Epithelial cell of prostate (primary cell): ENCODE measurements around the gene SKA3.

Experiments used
- DNase-seq: peaks from one replicate; pipeline ENCODE4 v3.0.0-alpha.2; 2011; ENCODE audit warnings: low read depth, low spot score
- H3K27ac ChIP-seq: fragments of 450-650 bp; 2 replicates; pipeline ENCODE4 v1.5.1; 2017; ENCODE audit warnings: mild to moderate bottlenecking

SKA3 gene

GRCh38 chr13:21118180-21118579, 58.2 kb downstream of the SKA3 start:
- no peak overlapping the region for H3K27ac ChIP-seq

DNA sequence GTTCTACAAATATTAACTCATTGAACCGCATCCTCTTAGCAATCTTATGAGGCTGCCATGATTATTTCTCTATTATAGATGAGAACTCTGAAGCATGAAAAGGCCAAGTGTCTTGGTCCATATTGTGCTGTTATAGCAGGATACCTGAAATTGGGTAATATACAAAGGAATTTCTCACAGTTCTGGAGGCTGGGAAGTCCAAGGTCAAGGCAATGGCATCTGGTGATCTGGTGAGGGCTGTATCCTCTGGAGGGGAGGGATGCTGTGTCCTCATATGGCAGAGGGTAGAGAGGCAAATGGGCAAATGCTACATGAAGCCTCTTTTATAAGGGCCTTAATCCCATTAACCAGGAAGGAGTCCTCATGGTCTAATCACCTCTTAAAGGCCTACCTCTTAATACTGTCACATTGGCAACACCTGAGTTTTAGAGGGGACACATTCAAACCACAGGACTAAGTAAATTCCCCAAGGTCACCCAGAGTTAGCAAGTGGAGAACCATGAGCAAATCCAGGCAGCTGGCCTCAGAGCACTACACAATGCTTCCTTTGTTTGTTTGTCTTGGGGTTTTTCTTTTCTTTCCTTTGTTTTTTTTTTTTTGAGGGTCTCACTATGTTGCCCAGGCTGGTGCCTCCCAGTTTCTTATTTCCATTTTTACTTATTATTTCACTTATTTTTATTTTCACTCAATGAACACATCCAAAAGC, 59.1 kb downstream of the SKA3 start:
- no peak for DNase-seq
- H3K27ac ChIP-seq = no peak overlapping the region

More at GRCh38 chr13:21118180-21118579, 58.2 kb downstream of the SKA3 start:
- DNase-seq = no peak

GRCh38 chr13:21116141-21116540, 60.2 kb downstream of the SKA3 start:
- DNase-seq = no peak
- H3K27ac ChIP-seq = no peak overlapping the region

DNA sequence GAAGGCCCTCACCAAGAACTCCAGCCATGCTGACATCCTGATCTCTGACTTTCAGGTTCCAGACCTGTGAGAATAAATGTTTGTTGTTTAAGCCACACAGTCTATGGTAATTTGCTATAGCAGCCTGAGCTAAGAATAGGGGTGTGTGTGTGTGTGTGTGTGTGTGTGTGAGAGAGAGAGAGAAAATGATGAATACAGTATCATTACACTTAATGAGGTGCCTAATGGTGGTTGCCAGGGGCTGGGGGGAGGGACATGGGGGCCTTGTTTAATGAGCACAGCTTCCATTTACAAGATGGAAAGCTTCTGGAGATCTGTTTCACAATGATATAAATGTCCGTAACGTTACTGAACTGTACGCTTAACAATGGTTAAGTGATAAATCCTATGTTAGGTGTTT, 61.1 kb downstream of the SKA3 start:
- DNase-seq = no peak

DNA sequence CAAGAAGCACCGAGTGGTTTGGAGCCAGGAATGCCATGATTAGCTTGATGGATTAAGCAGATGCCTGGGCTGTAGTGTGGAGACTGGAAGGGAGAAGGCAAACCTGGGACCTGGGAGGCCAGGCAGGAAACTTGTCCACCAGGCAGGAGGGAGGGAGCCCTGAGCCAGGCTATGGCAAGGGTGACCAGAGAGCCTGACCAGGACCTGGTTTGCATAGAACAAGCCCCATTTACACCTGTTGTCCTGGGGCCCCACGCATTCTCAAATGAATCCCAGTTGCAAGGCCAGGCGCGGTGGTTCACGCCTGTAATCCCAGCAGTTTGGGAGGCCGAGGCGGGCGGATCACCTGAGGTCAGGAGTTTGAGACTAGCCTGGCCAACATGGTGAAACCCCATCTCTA, 64.8 kb downstream of the SKA3 start:
- DNase-seq = no peak
- H3K27ac ChIP-seq = no peak overlapping the region

More for the DNA sequence above, 61.1 kb downstream of the SKA3 start:
- H3K27ac ChIP-seq = no peak overlapping the region

- no peak overlapping the region for H3K27ac ChIP-seq
- DNase-seq = no peak
Measured at GRCh38 chr13:21109168-21109567, 67.2 kb downstream of the SKA3 start.

GRCh38 chr13:21106089-21106488, 70.3 kb downstream of the SKA3 start:
- no peak overlapping the region for H3K27ac ChIP-seq
- DNase-seq = no peak

DNA sequence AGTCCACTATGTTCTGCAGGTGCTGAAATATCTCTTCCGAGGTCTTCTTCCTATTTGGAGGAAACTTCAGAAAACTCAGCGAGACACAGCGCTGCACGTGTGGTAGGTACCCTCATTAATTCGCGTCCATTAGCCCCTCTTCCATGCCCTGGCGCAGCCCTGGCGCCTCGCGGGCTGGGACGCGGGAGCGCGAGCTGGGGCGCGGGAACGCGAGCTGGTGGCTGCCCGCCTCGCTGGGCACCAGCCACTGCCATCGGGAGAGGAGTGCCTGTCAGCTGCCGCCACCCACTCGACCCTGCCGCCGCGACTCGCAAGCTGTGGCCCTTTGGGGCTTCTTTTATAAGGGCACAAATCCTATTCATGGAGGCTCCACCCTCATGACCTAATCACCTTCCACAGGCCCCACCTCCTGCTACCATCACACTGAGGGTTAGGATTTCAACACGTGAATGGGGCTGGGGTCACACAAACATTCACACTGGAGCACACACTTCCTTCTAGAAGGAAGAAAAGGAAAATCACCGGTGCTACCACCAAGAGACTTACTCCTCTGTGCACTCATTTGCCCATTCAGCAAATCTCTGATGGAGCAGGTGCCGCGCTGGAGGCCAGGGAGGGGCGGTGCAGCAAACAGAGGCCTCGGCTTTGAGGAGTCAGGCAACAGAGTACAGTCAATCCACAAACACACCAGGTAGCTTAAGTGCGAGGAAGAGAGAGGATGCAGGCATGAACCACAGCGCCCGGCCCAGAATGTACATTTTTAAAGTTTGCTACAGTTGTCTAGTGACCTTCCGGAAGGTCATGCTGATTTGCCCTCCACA, 71.9 kb downstream of the SKA3 start:
- no peak overlapping the region for H3K27ac ChIP-seq
- DNase-seq = no peak
